Breast epithelium (tissue), 4 donors: ENCODE measurements around the gene RIN1. TPM values are rescaled to one million over a fixed set of nuclear protein-coding genes. Genes with fewer than 3 reads are reported as not detected.

Experiments
- DNase-seq, 2 donors: peaks; one replicate each; pipeline ENCODE4 v3.0.0-alpha.2; 2019; ENCODE audit warnings: low spot score in 2 of 2
- H3K27ac ChIP-seq, 2 donors: fragments of 200-600 bp; sonication (generic) in 1 of 2; one replicate each; pipeline ENCODE4 v1.5.1; 2016 to 2019; ENCODE audit warnings: mild to moderate bottlenecking in 1 of 2
- H3K27me3 ChIP-seq, 2 donors: fragments of 200-600 bp; sonication (generic) in 1 of 2; one replicate each; pipeline versions ENCODE4 v1.5.1 to v1.6.0; 2017 to 2019; ENCODE audit warnings: control low read depth in 1 of 2, mild to moderate bottlenecking in 1 of 2
- H3K36me3 ChIP-seq: fragments of 200-600 bp; one replicate; pipeline ENCODE4 v1.5.1; 2019
- H3K4me1 ChIP-seq, 2 donors: fragments of 200-600 bp; sonication (generic); one replicate each; pipeline ENCODE4 v1.5.1; 2016 to 2019; ENCODE audit warnings: control low read depth in 1 of 2
- H3K4me3 ChIP-seq, 3 donors: fragments of 200-600 bp; sonication (generic); 1 replicate in 2 of 3; 2 replicates in 1 of 3; pipeline ENCODE4 v1.5.1; 2016 to 2019; ENCODE audit warnings: mild to moderate bottlenecking in 3 of 3, moderate library complexity in 2 of 3
- H3K9me3 ChIP-seq, 2 donors: fragments of 200-600 bp; sonication (generic) in 1 of 2; one replicate each; pipeline ENCODE4 v1.5.1; 2016 to 2019; ENCODE audit warnings: control low read depth in 1 of 2
- CTCF ChIP-seq, 3 donors: fragments of 450-650 bp; IDR thresholded peaks; one replicate each; pipeline ENCODE4 v1.5.1; 2016 to 2017; ENCODE audit warnings: antibody characterized with exemption in 3 of 3, mild to moderate bottlenecking in 3 of 3, moderate library complexity in 3 of 3
- POLR2A ChIP-seq: fragments of 450-650 bp; IDR thresholded peaks from one replicate; pipeline ENCODE4 v1.6.1; 2016; ENCODE audit warnings: antibody characterized with exemption, mild to moderate bottlenecking, moderate library complexity
- POLR2AphosphoS5 ChIP-seq, 3 donors: sonication (generic); formaldehyde crosslinking; IDR thresholded peaks; one replicate each; pipeline ENCODE4 v1.6.1; 2017; ENCODE audit warnings: antibody characterized with exemption in 3 of 3
- intact Hi-C: fragments of 100-400 bp; cut with DNase I; formaldehyde crosslinking; loops from one replicate; pipeline ENCODE4 v1.15.1; 2023; ENCODE audit warnings: low total_unique reads
- total RNA-seq, 3 donors: library from RNA; depleted of rRNA; stranded (reverse); fragments of >200 nt; gene quantifications; one replicate each; pipeline ENCODE4 v1.1.0, GENCODE V29; 2016

RIN1 gene
- total RNA-seq, 3 donors from 2014 or later, result 3.2 to 6.6 (median 5.2) TPM

DNA sequence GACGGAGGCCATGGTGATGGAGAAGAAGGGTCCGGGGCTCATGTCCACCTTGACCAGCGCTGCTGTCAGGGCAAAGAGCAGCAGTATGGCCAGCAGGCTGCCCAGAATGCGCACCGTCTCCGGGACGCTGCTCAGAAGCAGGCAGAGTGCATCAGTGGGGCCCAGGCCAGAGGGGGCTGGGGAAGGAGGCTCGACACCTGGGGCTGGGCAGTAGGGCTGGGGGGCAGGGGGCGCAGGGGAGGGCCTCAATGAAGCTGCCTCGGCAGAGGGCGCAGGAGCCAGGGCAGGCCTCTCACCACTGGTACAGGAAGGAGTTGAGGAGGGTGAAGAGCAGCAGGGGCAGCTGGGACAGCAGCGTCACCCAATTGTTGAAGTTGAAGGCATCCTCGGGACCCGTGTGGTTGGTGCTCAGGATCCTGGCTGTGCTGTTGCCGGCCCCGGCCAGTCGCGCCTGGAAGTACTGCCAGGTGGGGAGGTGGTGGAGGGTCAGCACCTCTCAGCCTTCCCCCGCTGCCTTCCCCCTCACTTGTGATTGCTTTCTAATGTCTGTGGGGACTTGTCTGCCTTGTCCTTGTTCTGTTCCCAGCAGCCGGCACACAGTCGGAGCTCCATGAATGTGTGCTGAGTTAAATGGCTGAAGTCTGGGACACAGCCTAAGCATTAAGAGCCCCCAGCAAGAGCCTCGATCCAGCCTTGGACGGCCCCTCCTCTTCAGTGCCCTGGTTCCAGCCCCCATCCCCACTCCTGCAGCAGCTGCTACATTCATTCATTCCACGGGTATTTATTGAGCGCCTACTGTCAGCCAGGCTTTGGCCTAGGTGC, 33.0 kb upstream of the RIN1 start:
- H3K36me3 ChIP-seq, result no peaks in the 10 kb centered on the region
- DNase-seq, result no peak
- H3K27me3 ChIP-seq, result no peaks in the 10 kb centered on the region
- H3K4me1 ChIP-seq, result no peaks in the 10 kb centered on the region
- H3K27ac ChIP-seq, result no peak overlapping the region
- H3K4me3 ChIP-seq, result no peak overlapping the region
- no peak for TF ChIP-seq POLR2AphosphoS5 (IDR thresholded peaks at IDR 0.05)
- TF ChIP-seq POLR2A, result no peak
- TF ChIP-seq CTCF (IDR thresholded peaks at IDR 0.05), result no peak
- H3K9me3 ChIP-seq, result no peaks in the 10 kb centered on the region
- intact Hi-C loops, result no loop called here

GRCh38 chr11:66368484-66368883, 32.2 kb upstream of the RIN1 start:
- Histone ChIP-seq H3K4me3 (no peak overlapping the region), H3K9me3 (no peaks in the 10 kb centered on the region), H3K4me1 (no peaks in the 10 kb centered on the region), H3K27ac (no peak overlapping the region), H3K27me3 (no peaks in the 10 kb centered on the region), H3K36me3 (no peaks in the 10 kb centered on the region)
- TF ChIP-seq POLR2A, result no peak
- TF ChIP-seq POLR2AphosphoS5 (IDR thresholded peaks at IDR 0.05), result no peak
- TF ChIP-seq CTCF (IDR thresholded peaks at IDR 0.05), result no peak
- DNase-seq, result no peak
- intact Hi-C loops, result no loop called here

GRCh38 chr11:66367561-66368312, 31.5 kb upstream of the RIN1 start:
- no peaks in the 10 kb centered on the region for H3K4me1 ChIP-seq
- no peaks in the 10 kb centered on the region for H3K27me3 ChIP-seq
- H3K36me3 ChIP-seq, result no peaks in the 10 kb centered on the region
- H3K27ac ChIP-seq, result no peak overlapping the region
- no peaks in the 10 kb centered on the region for H3K9me3 ChIP-seq
- no peak for TF ChIP-seq CTCF (IDR thresholded peaks at IDR 0.05)
- TF ChIP-seq POLR2AphosphoS5 (IDR thresholded peaks at IDR 0.05), result no peak
- TF ChIP-seq POLR2A, result no peak
- H3K4me3 ChIP-seq, result no peak overlapping the region
- intact Hi-C loops, result no loop called here
- DNase-seq, result no peak

DNA sequence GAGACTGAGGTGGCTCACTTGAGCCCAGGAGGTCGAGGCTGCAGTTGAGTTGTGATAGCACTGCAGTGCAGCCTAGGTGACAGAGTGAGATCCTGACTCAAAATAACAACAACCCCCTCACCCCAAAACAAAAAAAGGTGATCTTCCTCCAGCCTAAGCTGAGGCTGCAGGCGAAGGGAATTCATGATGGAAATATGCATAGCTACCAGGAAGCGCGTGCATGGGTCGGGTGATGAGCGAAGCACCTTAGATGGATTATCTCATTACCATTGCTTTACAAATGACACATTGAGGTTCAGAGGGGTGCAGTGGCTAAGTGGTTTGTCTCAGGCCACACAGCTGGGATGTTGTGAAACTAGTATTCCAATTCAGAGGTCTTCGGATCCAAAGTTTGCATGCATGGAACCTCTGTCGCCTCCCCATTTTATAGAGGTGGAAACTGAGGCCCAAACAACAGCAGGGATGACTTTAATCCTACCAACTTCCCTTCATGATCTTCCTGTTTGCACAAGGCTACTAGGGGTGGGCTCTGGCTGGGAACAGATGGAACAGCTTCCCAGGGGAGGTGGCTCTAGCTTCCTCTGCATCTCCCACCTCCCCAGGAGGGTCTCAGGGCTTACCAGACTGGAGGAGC, 30.7 kb upstream of the RIN1 start:
- Histone ChIP-seq H3K27me3 (no peaks in the 10 kb centered on the region), H3K4me3 (no peak overlapping the region), H3K9me3 (no peaks in the 10 kb centered on the region), H3K36me3 (no peaks in the 10 kb centered on the region), H3K27ac (no peak overlapping the region), H3K4me1 (no peaks in the 10 kb centered on the region)
- no peak for TF ChIP-seq POLR2A
- TF ChIP-seq CTCF (IDR thresholded peaks at IDR 0.05), result no peak
- no peak for TF ChIP-seq POLR2AphosphoS5 (IDR thresholded peaks at IDR 0.05)
- DNase-seq, result no peak
- intact Hi-C loops, result no loop called here
